HS-5 (cell line): ENCODE data around the gene PAPPA2.
A peak's percentile ranks its signal among the peaks of the same experiment; 100 is the strongest.
"Not testable (repeated sequence)": the region's sequence is repeated elsewhere in the genome, so short reads cannot be mapped to it uniquely, and the experiment has no call there.

Source experiments
- DNase-seq: peaks from one replicate; pipeline ENCODE4 v3.0.0-alpha.2; 2012; ENCODE audit warnings: low read depth

PAPPA2 gene

GRCh38 chr1:176552217-176552991, 89.4 kb downstream of the PAPPA2 start:
- no peak for DNase-seq

- no peak for DNase-seq
These were observed 90.0 kb downstream of the PAPPA2 start for GRCh38 chr1:176552999-176553398.

GRCh38 chr1:176556288-176556687, 93.3 kb downstream of the PAPPA2 start:
- DNase-seq: no peak

- no peak for DNase-seq
These were observed 94.7 kb downstream of the PAPPA2 start for GRCh38 chr1:176557543-176558258.

GRCh38 chr1:176558561-176558960, 95.6 kb downstream of the PAPPA2 start:
- DNase-seq: no peak

- no peak for DNase-seq
These were observed 96.5 kb downstream of the PAPPA2 start for GRCh38 chr1:176559474-176559873.

- peak; percentile 40 for DNase-seq
These were observed 96.9 kb downstream of the PAPPA2 start for GRCh38 chr1:176559878-176560277.

GRCh38 chr1:176560681-176561080, 97.7 kb downstream of the PAPPA2 start:
- peak; percentile 39 for DNase-seq

- DNase-seq: not testable (repeated sequence)
These were observed 98.8 kb downstream of the PAPPA2 start for GRCh38 chr1:176561761-176562160.

GRCh38 chr1:176566004-176566975, 103.3 kb downstream of the PAPPA2 start:
- no peak for DNase-seq

GRCh38 chr1:176567190-176567794, 104.3 kb downstream of the PAPPA2 start:
- DNase-seq: peak; percentile 56

- no peak for DNase-seq
These were observed 105.2 kb downstream of the PAPPA2 start for GRCh38 chr1:176568185-176568584.

- no peak for DNase-seq
These were observed 111.8 kb downstream of the PAPPA2 start for GRCh38 chr1:176574756-176575155.

- no peak for DNase-seq
These were observed 113.0 kb downstream of the PAPPA2 start for GRCh38 chr1:176575991-176576390.

- DNase-seq: no peak
These were observed 113.7 kb downstream of the PAPPA2 start for GRCh38 chr1:176576670-176577069.

GRCh38 chr1:176577646-176578197, 114.7 kb downstream of the PAPPA2 start:
- no peak for DNase-seq

- no peak for DNase-seq
These were observed 116.1 kb downstream of the PAPPA2 start for GRCh38 chr1:176579087-176579486.

GRCh38 chr1:176595217-176595616, 132.2 kb downstream of the PAPPA2 start:
- DNase-seq: no peak

- no peak for DNase-seq
These were observed 138.4 kb downstream of the PAPPA2 start for GRCh38 chr1:176601348-176601747.

- no peak for DNase-seq
These were observed 139.5 kb downstream of the PAPPA2 start for GRCh38 chr1:176602388-176603004.

- no peak for DNase-seq
These were observed 140.7 kb downstream of the PAPPA2 start for GRCh38 chr1:176603696-176604095.
